ENCODE results near the gene ANGPTL8.

GRCh38 chr19:11239377-11240000 lies at the start of gene ANGPTL8:
- TF ChIP-seq GATA2 (IDR thresholded peaks at IDR 0.05; ENCODE audit: low read depth, low read length) (no peak), GATA3 (IDR thresholded peaks at IDR 0.05; ENCODE audit: low read depth, low read length) (no peak)
